ENCODE data around the gene RUVBL1.

The RUVBL1 gene

GRCh38 chr3:128081226-128081625, 42.4 kb downstream of the RUVBL1 start:
- no peak for DNase-seq

GRCh38 chr3:128080323-128081080, 43.1 kb downstream of the RUVBL1 start:
- DNase-seq = no peak

GRCh38 chr3:128079823-128080222, 43.8 kb downstream of the RUVBL1 start:
- no peak for DNase-seq

DNA sequence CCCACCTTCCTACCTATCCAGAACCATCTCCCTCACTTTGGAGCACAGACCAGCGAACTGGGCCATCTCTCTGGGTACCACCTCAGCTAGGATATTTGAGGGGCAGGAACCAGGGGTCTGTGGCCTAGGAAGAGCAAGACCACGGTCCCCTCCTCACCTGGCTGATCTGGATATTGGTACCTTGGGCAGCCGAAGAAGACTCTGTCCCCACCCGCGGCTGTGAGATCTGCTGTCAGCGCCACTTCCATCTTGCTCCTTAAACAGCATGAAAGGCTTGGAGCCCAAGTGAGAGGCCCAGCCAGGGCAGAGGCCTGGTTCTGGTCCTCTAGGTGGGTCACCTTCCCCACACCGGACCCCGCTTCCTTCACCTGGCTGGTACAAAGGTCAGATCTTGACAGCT, 44.7 kb downstream of the RUVBL1 start:
- DNase-seq = no peak

GRCh38 chr3:128078322-128078721, 45.3 kb downstream of the RUVBL1 start:
- no peak for DNase-seq

DNA sequence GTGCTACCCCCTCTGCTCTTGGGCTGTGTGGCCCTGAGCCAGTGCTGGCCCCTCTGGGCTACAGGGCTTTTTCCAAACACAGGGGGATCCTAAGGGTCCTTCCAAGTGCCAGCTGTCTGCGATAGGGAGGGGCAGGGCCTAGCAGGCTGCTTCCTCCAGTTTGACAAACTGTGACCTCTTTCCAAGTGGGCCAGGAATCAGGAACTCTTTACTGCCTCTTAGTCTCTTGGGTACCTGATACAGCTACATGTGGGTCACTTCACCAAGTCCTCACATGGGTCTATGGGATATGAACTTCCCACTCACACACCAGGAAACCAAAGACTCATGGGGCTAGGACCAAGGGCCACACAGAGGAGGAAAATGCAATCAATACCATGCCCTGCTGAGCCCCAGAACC, 45.9 kb downstream of the RUVBL1 start:
- no peak for DNase-seq

- DNase-seq = no peak
These were observed 46.4 kb downstream of the RUVBL1 start for GRCh38 chr3:128077202-128077624.

GRCh38 chr3:128076483-128077201, 47.0 kb downstream of the RUVBL1 start:
- peak; percentile 5 for DNase-seq

DNA sequence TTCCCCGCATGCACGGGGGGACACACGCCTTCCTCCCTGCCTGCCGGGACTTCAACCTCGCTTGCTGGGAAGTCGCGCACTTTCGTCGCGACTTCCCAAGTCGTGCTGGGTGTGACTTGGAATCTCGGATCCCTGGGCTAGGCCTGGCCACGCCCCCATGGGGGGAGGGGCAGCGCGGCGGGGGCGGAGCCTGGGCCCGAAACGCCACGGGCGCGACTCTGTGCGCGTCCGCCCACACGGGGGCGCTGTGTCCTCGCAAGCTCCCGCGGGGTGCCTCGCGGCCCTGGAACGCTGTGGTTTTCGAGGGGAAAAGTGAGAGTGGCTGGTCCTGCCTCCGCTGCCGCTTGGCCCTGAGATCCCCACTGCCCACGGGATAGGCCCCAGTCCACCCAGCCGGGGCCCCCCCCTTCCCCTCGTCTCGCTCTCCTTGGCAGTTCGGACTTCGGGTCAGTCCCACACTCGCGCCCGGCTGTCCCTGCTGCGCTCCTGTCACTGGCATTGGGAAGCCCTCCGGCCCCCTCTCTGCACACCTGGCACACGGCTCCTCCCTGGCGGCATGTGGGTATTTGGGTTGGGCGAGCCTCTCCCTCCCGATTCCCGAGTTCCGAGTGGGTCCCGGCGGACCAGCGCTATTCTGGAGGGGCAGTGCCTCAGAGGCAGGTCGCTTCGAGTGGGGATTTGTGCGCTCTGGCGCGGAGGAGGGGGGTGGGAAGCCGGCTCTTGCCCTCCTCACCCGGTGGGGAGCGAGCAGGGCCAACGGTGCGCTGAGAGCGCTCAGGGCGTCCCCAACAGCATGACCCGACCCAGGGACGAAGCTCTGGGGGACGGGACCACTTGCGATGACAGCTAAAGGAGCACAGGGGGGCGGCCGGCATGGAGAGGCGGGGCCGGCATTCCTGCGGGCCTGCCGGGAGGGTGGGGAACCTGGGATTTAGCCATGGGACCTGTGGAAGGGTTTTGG, 47.8 kb downstream of the RUVBL1 start:
- peak; percentile 75 for DNase-seq

- no peak for DNase-seq
These were observed 48.6 kb downstream of the RUVBL1 start for GRCh38 chr3:128074851-128075521.

GRCh38 chr3:128073807-128074206, 49.8 kb downstream of the RUVBL1 start:
- no peak for DNase-seq

DNA sequence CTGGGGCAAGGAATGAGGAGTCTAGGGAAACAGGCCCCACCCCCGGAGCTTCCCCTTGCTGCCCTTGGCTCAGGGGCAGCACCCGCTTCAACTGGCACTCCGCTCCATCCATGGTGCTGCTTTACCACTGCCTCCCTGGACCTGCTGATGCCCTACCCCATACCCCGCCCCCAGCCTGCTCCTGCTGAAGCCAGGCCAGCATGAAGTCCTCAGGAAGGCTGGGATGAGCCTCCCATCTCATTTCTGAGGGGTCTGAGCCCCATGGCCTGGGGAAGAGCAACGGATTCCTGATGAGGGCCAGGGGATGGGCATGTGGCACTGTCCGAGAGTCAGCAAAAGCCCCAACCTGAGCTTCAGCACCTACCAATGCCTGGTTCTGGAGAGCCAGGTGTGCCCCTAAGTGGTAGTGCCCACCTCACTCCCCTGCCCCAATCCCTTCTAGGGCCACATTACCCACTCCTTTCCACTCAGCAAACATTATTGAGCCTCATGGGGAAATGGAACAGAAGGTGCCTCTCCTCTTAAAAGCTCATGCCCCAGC, 50.4 kb downstream of the RUVBL1 start:
- no peak for DNase-seq

DNA sequence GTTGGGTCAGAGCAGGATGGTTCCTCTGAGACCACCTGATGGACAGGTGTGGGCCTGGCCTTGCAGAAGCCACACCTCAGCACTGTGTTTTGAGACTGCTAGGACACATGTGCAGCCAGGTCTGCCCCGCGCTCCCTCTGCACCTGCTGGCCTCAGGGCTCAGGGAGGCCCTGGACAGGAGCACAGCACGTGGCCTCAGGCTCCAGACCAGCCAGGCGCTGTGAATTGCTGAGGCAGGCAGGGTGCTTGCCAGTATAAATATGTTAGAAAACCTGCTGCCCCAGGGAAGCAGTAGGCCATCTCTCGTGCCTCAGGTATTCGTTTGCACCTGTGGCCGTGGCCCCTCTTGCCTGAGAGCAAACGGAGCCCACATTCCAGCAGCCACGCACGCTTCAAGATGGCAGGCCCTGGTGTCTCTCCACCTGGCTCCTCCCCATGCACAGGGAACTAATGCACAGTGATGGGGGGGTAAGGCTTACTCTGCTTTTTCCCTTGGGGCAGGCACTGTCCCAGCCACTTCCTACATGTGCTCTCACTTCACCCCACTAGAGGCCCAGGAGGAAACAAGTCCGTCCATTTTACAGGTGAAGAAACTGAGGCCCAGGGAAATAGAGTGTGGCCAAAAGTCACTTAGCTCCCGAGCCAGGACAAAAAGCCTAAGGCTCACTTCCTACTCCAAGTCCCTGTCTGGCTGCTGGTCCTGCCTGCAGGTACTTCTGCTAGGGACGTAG, 51.0 kb downstream of the RUVBL1 start:
- no peak for DNase-seq

GRCh38 chr3:128071771-128072453, 51.7 kb downstream of the RUVBL1 start:
- DNase-seq = no peak

DNA sequence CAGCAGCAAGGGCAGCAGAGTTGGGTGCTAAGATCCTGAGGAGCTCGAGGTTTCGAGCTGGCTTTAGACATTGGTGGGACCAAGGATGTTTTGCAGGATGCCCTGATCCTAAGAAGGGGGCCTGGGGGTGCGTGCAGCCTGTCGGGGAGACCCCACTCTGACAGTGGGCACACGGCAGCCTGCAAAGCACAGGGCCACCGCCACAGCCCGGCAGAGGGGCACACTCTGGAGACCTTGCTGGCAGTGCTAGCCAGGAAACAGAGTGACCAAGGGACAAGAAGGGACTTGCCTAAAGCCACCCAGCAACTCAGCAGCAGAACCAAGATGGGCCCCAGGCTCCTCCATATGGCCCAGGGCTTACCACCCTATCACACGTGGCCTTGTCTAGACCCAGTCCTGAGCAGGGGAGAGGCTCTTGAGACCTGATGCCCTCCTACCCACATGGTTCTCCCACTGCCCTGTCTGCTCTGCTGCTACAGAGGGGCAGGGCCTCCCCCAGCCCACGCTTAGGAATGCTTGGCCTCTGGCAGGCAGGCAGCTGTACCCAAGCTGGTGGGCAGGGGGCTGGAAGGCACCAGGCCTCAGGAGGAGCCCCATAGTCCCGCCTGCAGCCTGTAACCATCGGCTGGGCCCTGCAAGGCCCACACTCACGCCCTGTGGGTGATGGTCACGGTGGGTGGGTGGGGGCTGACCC, 52.6 kb downstream of the RUVBL1 start:
- DNase-seq = no peak

DNA sequence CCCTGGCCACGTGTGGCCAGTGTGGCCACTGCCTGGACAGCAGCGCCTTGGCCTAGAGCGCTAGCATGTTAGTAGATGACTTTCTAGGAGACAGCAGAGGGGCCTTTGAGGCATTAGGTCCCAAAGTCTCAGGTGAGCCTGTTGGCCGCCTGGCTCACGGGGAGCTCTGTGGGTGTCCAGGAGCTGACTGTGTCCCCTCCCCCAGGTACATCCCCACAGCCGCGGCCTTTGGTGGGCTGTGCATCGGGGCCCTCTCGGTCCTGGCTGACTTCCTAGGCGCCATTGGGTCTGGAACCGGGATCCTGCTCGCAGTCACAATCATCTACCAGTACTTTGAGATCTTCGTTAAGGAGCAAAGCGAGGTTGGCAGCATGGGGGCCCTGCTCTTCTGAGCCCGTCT, 54.3 kb downstream of the RUVBL1 start:
- no peak for DNase-seq

GRCh38 chr3:128068156-128068620, 55.4 kb downstream of the RUVBL1 start:
- no peak for DNase-seq

DNA sequence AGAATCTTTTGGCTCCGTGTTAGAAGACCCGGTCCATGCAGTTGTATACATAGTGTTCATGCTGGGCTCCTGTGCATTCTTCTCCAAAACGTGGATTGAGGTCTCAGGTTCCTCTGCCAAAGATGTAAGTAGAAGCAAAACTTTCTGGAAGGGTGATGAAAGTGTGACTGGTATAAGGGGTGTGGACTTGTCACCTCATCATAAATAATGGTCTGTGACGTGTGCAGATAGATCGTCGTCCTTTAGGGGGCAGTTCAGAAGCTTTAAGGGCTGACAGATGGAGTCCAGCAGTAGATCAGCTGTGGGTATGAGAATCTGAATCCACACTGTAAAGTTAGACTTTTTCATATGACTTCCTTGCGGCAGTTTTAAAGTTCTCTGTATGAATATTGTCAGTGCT, 56.1 kb downstream of the RUVBL1 start:
- no peak for DNase-seq

DNA sequence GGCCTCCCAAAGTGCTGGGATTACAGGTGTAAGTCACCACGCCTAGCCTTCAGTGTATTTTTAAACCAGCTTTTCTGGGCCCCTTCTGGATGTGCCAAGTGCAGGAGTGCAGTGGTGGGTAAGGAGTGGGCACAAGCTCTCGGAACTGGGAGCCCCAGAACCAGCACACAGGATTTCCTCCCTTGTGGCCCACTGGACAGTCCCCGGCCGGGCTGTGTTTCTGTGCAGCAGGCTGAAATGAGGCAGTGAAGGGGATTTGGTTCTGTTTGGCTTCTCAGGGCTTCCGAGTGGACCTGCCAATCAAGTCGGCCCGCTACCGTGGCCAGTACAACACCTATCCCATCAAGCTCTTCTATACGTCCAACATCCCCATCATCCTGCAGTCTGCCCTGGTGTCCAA, 56.9 kb downstream of the RUVBL1 start:
- DNase-seq = no peak

DNA sequence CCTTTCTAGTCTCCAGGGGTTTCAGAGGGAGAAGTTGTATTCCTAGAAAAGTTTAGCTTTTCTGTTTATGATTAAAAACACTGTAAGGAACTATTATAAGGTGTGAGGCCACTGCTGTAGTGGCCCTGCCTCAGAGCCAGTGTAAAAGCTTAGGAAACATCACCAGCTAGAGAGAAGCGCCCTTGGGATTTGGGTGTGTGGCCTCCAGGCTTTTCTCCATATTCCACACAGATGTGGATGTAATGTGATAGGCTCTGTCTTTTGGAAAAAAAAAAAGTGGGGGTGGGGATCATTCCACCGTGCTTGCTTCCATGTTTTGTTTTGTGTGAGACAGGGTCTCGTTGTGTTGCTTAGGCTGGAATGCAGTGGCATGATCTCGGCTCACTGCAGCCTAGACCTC, 57.5 kb downstream of the RUVBL1 start:
- DNase-seq = no peak
